HG02571 (cell line): ENCODE measurements around the gene AMELX.

Experiments
- ATAC-seq: cut with Tn5 transposase; IDR thresholded peaks from one replicate; pipeline ENCODE4 v1.9.1; 2021; ENCODE audit warnings: mild to moderate bottlenecking, moderate library complexity; ENCODE audit not compliant: unreplicated experiment

AMELX gene

GRCh38 chrX:11305641-11306040, 12.4 kb downstream of the AMELX start:
- ATAC-seq = no peak

- ATAC-seq = no peak
Observed at GRCh38 chrX:11309220-11309619, 16.0 kb downstream of the AMELX start.

- no peak for ATAC-seq
Observed at GRCh38 chrX:11311706-11312105, 18.5 kb downstream of the AMELX start.

GRCh38 chrX:11319806-11320520, 26.8 kb downstream of the AMELX start:
- ATAC-seq = no peak

- ATAC-seq = no peak
Observed at GRCh38 chrX:11321986-11322385, 28.8 kb downstream of the AMELX start.

- no peak for ATAC-seq
Observed at GRCh38 chrX:11328134-11328533, 34.9 kb downstream of the AMELX start.

- no peak for ATAC-seq
Observed at GRCh38 chrX:11329021-11329420, 35.8 kb downstream of the AMELX start.

- no peak for ATAC-seq
Observed at GRCh38 chrX:11331788-11332187, 38.6 kb downstream of the AMELX start.

GRCh38 chrX:11334165-11334564, 41.0 kb downstream of the AMELX start:
- no peak for ATAC-seq

GRCh38 chrX:11336201-11336600, 43.0 kb downstream of the AMELX start:
- ATAC-seq = no peak

- no peak for ATAC-seq
Observed at GRCh38 chrX:11337292-11338009, 44.2 kb downstream of the AMELX start.

GRCh38 chrX:11341274-11342201, 48.3 kb downstream of the AMELX start:
- ATAC-seq = peak; percentile 60

- ATAC-seq = no peak
Observed at GRCh38 chrX:11342673-11343072, 49.5 kb downstream of the AMELX start.

- ATAC-seq = no peak
Observed at GRCh38 chrX:11346121-11346682, 53.0 kb downstream of the AMELX start.

- ATAC-seq = no peak
Observed at GRCh38 chrX:11347300-11347699, 54.1 kb downstream of the AMELX start.

GRCh38 chrX:11349020-11349419, 55.8 kb downstream of the AMELX start:
- ATAC-seq = no peak

GRCh38 chrX:11349661-11350337, 56.6 kb downstream of the AMELX start:
- ATAC-seq = no peak
